GM18867 (cell line): Measurements from ENCODE around the gene TRIM28.

ENCODE experiments used
- ATAC-seq: cut with Tn5 transposase; IDR thresholded peaks from one replicate; pipeline ENCODE4 v1.9.1; 2021; ENCODE audit warnings: mild to moderate bottlenecking, moderate library complexity; ENCODE audit not compliant: unreplicated experiment

Gene TRIM28

GRCh38 chr19:58547323-58548312 lies 3.8 kb downstream of the TRIM28 start:
- no peak for ATAC-seq

GRCh38 chr19:58548859-58549663 lies 5.2 kb downstream of the TRIM28 start:
- no peak for ATAC-seq

GRCh38 chr19:58549664-58550361 lies 5.9 kb downstream of the TRIM28 start:
- no peak for ATAC-seq

GRCh38 chr19:58550362-58551122 lies 6.7 kb downstream of the TRIM28 start:
- ATAC-seq = no peak

- ATAC-seq = no peak
Observed at GRCh38 chr19:58551123-58551497, 7.2 kb downstream of the TRIM28 start.

- no peak for ATAC-seq
Observed at GRCh38 chr19:58551577-58552471, 8.0 kb downstream of the TRIM28 start.

- ATAC-seq = no peak
Observed at GRCh38 chr19:58552655-58553054, 8.8 kb downstream of the TRIM28 start.

GRCh38 chr19:58553799-58554493 lies 10.1 kb downstream of the TRIM28 start:
- no peak for ATAC-seq

GRCh38 chr19:58554494-58555368 lies 10.9 kb downstream of the TRIM28 start, which contains the start of gene CHMP2A:
Gene CHMP2A, minus strand, starts transcription at chr19:58555105. Its CDS starts 893 bp downstream, at chr19:58554212.
- ATAC-seq = peak; percentile 35

GRCh38 chr19:58555369-58555885 lies 11.6 kb downstream of the TRIM28 start:
- no peak for ATAC-seq

GRCh38 chr19:58555920-58556621 lies 12.2 kb downstream of the TRIM28 start:
- ATAC-seq = no peak

- ATAC-seq = no peak
Observed at GRCh38 chr19:58556622-58557220, 12.9 kb downstream of the TRIM28 start.

GRCh38 chr19:58557221-58558065 lies 13.6 kb downstream of the TRIM28 start:
- no peak for ATAC-seq

GRCh38 chr19:58558066-58558622 lies 14.3 kb downstream of the TRIM28 start, which contains the start of gene UBE2M:
Gene UBE2M, minus strand, starts transcription at chr19:58558611. Its CDS starts 230 bp downstream, at chr19:58558381.
- peak; percentile 1 for ATAC-seq

- peak; percentile 50 for ATAC-seq
Observed at GRCh38 chr19:58558623-58559274, 14.9 kb downstream of the TRIM28 start.
